ENCODE measurements around the gene SLC4A2.

Gene SLC4A2

DNA sequence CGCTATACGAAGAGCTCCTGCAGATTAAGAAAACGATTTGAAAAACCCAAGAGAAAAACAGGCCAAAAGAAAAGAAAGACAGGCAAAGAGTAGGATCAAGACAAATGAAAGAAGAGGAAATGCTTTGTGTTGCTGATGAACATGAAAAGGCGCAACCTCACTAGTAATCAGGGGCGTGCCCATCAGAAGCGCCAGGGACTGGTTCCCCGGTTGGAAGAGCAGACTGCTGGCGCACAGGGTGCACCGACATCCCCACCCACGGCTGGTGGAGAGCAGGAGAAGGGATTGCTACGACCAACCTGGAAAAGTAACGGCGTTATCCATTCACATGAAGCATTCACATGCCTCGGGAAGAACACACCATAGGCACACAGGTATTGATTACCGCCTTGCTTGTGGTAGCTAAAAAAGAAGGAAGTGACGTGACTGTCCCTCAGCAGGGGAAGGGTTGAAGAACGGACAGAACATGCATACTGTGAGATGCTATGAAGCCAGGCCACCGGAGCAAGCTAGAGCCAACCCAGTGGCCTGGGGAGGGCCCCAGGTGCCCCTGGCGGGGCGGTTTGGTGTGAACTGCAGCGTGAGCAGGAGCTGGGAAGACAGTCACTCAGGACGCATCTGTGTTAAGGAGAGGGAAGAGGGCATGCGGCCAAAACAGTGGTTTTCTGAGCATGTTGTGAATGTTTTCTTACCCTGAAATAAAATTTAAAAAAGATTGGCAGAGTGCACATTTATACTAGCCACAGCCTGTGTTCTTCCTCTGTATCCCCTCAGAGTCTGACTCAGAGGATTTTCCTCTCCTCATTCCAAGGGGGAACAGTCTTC is 45.2 kb downstream of the SLC4A2 start:
- no peaks in the 10 kb centered on the region for H3K9me3 ChIP-seq (ENCODE audit: control insufficient read depth, insufficient read depth, low read length)
- peak overlapping the region; percentile 55 for H3K9ac ChIP-seq (ENCODE audit: low read depth, low read length)
- H3K4me1 ChIP-seq (ENCODE audit: insufficient read depth, low read length), result peaks cover 26% of the 10 kb centered on the region; the same call in 1 of the 2 replicates
- no peaks in the 10 kb centered on the region for H3K36me3 ChIP-seq (ENCODE audit: insufficient read depth, low read length)

DNA sequence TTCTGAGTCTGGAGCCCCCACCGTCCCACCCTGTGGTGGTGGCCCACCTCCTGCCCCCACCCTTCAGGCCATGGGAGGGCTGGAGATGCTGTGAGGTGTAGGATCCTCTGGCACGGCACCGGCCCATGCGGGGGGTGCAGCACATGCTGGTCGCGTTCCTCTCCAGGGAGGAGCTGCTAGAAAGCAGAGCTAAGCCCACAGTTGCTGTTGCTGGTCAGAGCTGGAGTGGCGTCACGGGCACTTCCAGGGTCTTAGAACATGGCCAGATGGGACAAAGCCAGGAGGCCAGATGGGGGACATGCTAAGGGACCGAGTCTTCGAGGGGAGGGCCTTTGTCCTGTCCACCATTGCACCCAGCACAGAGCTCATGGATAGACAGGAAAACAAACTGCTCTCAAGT is 48.5 kb downstream of the SLC4A2 start:
- Histone ChIP-seq H3K36me3 (ENCODE audit: insufficient read depth, low read length) (no peaks in the 10 kb centered on the region), H3K4me1 (ENCODE audit: insufficient read depth, low read length) (peaks cover 21% of the 10 kb centered on the region; the same call in 1 of the 2 replicates), H3K9ac (ENCODE audit: low read depth, low read length) (no peak overlapping the region), H3K9me3 (ENCODE audit: control insufficient read depth, insufficient read depth, low read length) (no peaks in the 10 kb centered on the region)

DNA sequence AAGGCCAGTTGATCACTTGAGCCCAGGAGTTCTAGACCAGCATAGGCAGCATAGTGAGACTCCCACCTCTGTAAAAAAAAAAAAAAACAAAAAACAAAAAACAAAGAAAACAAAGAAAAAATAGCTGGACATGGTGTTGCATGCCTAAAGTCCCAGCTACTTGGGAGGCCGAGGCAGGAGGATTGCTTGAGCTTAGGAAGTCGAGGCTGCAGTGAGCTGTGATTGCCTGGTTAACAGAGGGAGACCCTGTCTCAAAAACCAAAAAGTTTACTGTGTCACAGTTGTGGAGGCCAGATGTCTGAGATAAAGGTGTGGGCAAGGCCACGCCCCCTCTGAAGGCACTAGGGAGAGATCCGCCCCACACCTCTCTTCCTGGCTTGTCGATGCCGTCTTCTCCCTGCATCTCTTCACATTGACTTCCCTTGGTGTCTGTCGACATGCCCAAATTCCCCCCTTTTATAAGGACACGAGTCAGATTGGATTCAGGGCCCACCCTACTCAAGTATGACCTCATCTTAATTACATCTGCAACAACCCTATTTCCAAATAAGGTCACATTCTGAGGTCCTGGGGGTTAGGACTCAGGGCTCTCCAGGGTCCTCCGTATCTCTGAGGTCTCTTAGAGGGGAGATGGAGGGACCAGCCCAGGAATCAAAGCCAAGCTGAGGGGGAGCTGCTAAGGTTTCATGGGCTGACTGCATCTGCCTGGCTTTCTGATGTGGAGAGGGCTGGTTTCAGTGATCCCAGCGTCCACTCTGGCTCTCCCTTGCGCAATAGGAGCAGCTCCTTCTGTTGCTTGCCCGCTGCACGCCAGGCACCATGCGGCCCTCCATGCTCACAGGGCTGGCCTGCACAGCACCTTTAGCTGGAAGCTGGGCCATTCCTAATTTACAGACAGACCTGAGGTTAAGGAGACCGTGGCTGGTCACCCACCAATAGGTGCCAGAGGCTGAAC is 50.0 kb downstream of the SLC4A2 start:
- no peak overlapping the region for H3K9ac ChIP-seq (ENCODE audit: low read depth, low read length)
- H3K9me3 ChIP-seq (ENCODE audit: control insufficient read depth, insufficient read depth, low read length), result no peaks in the 10 kb centered on the region
- peaks cover 21% of the 10 kb centered on the region; the same call in 1 of the 2 replicates for H3K4me1 ChIP-seq (ENCODE audit: insufficient read depth, low read length)
- H3K36me3 ChIP-seq (ENCODE audit: insufficient read depth, low read length), result no peaks in the 10 kb centered on the region

DNA sequence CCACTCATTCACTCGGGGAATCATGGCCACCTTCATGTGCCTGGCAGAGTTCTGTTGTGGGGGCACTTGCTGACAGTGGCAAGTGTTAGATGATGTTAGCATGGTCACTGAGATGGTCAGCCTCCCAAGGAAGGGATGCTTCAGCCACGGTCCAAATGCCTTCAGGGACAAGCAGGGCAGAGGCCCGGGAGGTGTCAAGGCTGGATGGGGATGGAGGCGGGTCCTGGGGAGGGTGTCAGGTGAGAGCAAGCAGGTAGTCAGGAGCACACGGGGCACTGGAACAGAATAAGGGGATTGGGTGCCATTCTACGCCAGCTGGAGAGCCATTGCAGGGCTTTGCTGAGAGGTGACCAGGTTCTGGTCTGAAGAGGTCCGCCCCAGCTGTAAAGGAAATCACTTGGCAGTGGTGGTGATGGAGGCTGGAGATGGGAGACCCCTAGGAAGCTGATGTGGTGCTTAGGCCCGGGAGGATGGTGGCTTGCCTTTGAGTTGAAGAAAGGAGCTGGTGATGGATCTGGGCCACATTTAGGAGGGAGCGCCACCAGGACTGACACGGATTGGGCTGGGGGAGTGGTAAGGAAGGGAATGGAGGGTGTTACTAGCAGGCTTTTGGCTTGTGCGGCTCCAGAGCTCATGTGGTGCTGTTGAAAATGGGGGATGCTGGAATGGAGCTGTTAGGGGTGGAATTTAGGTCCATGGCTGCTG is 51.0 kb downstream of the SLC4A2 start:
- Histone ChIP-seq H3K4me1 (ENCODE audit: insufficient read depth, low read length) (peaks cover 14% of the 10 kb centered on the region; the same call in 1 of the 2 replicates), H3K9ac (ENCODE audit: low read depth, low read length) (no peak overlapping the region), H3K36me3 (ENCODE audit: insufficient read depth, low read length) (no peaks in the 10 kb centered on the region), H3K9me3 (ENCODE audit: control insufficient read depth, insufficient read depth, low read length) (no peaks in the 10 kb centered on the region)

DNA sequence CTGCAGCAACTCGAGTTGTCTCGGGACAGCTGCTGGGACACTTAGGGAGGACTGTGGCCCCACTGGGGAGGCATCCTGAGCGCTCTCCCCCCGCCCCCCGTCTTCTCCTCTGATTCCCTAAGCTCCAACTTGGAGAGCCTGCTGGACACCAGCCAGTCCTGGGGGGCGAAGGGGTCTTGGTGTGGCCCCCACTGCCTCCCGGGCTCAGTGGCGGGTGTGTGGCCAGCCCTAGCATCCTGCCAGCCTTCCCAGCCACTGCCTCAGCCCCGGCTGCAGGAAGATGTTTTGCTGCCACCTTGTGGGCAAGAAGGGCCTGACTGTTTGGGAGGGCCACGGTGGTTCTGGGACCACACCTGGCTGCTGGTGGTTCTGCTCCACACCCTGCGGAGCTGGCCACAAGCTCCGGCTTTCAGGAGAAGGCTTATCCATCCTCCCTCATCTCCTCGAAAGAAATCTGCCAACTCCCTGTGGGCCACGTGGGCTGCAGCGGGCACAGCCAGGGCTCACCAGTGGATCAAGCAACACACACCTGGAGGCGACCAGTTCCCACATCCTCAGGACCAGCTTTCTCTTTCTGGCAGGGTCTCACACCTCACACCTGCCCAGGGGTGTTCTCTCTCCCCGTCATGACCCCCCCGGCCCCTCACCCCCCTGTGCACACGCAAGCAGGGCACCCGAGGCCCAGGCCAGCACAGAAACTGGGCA is 51.7 kb downstream of the SLC4A2 start:
- Histone ChIP-seq H3K4me1 (ENCODE audit: insufficient read depth, low read length) (peaks cover 14% of the 10 kb centered on the region; the same call in 1 of the 2 replicates), H3K9ac (ENCODE audit: low read depth, low read length) (no peak overlapping the region), H3K36me3 (ENCODE audit: insufficient read depth, low read length) (no peaks in the 10 kb centered on the region), H3K9me3 (ENCODE audit: control insufficient read depth, insufficient read depth, low read length) (no peaks in the 10 kb centered on the region)

DNA sequence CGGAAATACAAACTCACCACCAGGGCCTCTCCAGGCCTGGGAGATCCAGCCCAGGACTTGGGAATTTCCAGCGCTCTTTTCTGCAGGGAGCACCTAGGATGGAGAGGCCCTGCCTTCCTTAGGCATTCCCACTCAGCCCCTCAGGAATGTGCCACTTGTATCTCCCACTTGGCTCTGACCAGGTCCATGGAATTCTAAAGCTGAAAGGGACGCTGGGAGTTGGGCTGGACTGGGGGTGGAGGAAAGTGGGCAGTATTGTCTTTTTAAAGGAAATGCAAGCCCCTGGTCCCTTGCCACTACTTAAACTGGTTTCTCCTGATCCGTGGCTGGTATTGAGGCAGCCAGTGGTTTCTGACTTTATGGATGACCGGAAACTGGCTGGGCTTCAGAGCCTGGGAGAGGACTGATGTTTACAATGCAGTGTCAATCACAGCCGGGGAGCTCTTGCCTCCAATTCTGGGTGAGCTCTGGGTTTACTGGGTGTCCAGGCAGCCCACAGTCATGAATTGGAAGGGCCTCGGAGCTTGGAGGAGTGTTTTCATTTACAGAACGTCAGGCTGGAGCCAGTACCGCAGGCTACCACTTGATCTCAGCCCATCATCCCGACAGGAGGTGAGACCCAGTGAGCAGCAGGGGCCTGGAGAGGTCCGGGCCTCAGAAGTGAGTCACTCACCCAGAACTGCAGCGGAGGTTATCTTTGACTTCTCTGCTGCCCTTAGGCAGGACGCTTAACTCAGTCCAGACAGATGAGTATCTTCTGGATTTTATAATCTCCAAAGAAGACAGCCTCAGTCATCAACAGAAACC is 54.2 kb downstream of the SLC4A2 start:
- peaks cover 14% of the 10 kb centered on the region; the same call in 1 of the 2 replicates for H3K4me1 ChIP-seq (ENCODE audit: insufficient read depth, low read length)
- H3K9ac ChIP-seq (ENCODE audit: low read depth, low read length), result no peak overlapping the region
- no peaks in the 10 kb centered on the region for H3K9me3 ChIP-seq (ENCODE audit: control insufficient read depth, insufficient read depth, low read length)
- no peaks in the 10 kb centered on the region for H3K36me3 ChIP-seq (ENCODE audit: insufficient read depth, low read length)

DNA sequence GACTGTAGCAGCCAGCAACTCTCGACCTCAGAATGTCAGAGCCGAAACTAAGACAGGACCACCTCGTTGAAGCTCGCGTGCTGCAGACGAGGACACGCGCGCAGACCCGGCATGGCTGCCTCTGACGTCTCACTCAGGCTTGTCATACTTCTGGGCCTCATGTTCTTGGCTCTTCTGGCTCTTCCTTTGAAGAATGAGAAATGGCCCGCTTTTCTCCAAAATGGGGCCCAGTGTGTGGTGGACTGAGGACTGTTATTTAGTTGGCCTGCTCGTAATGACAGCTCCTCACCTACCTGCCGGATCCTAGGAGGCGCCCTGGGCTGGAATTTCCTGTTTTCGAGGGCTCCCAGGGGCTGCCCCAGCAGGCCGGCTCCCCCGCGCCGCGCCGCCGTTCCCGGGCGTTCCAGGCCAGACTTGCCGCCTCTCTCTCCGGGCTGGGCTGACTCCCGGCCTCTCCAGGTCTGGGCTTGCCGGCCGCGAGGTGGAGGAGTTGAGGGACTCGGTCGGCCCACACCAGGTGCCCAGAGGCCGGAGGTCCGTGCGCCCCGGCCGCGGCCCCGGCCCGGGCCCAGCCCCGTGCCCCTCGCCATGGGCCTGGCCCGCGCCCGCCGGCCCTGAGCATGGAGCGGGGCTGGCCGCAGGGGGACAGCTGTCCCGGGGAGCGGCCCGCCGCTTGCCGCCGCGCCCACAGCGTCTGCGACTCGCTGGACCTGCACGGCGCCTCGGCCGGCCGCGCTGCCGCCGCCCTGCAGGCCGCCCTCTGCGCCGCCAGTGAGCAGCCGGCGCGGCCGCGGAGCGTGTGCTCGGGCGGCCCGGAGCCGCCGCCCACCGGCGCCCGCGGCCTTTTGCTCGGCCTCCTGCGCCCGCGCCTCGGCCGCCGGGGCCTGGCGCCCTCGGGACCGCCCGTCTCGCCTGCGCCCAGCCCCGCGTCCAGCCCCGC is 55.0 kb downstream of the SLC4A2 start:
- Histone ChIP-seq H3K4me1 (ENCODE audit: insufficient read depth, low read length) (peaks cover 14% of the 10 kb centered on the region; the same call in 1 of the 2 replicates), H3K9ac (ENCODE audit: low read depth, low read length) (peak overlapping the region; percentile 34; the same call in 1 of the 2 replicates), H3K36me3 (ENCODE audit: insufficient read depth, low read length) (no peaks in the 10 kb centered on the region), H3K9me3 (ENCODE audit: control insufficient read depth, insufficient read depth, low read length) (no peaks in the 10 kb centered on the region)

DNA sequence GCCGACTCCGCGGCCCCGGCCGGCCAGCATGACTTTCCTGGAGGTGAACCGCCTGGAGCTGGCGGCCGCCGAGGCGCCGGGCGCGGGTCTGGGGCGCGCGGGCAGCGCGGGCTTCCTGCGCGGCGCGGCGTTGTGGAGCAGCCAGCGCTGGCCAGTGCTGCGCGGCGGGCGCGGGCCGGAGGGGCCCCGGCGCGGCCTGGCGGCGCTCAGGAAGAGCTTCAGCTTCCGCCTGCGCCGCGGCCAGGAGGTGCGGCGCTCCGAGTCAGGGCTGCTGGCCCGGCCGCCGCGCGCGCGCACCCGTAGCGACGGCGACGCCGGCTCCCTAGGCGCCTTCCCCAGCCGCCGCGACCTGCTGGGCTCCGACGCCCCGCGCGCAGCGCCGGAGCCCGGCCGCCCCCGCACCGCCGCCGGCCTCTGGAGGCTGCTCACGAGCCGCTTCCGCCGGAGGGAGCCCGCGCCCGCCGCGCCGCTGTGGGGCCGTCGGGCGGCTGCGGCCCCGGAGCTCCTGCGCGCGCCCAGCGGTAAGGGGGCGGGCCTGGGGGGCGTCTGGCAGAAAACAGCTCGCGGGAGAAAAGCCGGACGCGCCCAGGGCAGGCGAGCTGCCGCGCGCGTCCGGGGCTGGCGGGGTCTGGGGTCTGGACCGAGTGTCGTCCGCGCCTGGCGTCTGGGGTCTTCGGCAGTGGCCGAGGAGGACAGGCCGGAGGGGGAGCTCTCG is 55.9 kb downstream of the SLC4A2 start:
- H3K9me3 ChIP-seq (ENCODE audit: control insufficient read depth, insufficient read depth, low read length), result no peaks in the 10 kb centered on the region
- no peaks in the 10 kb centered on the region for H3K36me3 ChIP-seq (ENCODE audit: insufficient read depth, low read length)
- peak overlapping the region; percentile 34 for H3K9ac ChIP-seq (ENCODE audit: low read depth, low read length)
- peaks cover 14% of the 10 kb centered on the region; the same call in 1 of the 2 replicates for H3K4me1 ChIP-seq (ENCODE audit: insufficient read depth, low read length)

DNA sequence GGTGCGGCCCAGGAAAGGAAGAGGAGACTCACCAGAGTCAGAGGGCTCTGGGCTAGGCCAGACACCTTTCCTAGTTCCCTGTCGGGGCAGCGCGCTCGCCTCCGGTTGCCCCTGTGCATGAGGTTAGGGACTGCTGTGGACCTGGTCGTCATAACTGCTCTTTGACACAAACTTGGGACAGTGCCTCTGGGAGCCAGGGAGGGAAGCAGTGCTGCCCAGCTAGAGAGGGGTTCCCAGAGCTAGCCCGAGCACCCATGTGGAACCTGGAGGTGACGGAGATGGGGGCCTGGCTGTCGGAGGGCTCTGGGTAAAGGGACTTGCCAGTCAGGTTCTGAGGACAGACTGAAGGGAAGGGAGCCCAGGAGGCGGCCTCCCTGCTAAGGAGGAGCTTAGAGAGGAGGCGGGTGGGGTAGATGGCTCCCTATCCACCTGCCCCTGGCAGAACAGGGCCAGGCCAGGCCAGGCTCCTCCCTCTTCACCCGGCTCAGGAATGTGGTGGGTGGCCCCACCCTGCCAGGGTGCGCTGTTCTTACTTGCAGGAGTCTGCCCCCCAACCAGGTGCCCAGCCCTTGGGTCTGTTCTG is 56.5 kb downstream of the SLC4A2 start:
- Histone ChIP-seq H3K36me3 (ENCODE audit: insufficient read depth, low read length) (no peaks in the 10 kb centered on the region), H3K4me1 (ENCODE audit: insufficient read depth, low read length) (peaks cover 14% of the 10 kb centered on the region; the same call in 1 of the 2 replicates), H3K9me3 (ENCODE audit: control insufficient read depth, insufficient read depth, low read length) (no peaks in the 10 kb centered on the region), H3K9ac (ENCODE audit: low read depth, low read length) (peak overlapping the region; percentile 34; the same call in 1 of the 2 replicates)

DNA sequence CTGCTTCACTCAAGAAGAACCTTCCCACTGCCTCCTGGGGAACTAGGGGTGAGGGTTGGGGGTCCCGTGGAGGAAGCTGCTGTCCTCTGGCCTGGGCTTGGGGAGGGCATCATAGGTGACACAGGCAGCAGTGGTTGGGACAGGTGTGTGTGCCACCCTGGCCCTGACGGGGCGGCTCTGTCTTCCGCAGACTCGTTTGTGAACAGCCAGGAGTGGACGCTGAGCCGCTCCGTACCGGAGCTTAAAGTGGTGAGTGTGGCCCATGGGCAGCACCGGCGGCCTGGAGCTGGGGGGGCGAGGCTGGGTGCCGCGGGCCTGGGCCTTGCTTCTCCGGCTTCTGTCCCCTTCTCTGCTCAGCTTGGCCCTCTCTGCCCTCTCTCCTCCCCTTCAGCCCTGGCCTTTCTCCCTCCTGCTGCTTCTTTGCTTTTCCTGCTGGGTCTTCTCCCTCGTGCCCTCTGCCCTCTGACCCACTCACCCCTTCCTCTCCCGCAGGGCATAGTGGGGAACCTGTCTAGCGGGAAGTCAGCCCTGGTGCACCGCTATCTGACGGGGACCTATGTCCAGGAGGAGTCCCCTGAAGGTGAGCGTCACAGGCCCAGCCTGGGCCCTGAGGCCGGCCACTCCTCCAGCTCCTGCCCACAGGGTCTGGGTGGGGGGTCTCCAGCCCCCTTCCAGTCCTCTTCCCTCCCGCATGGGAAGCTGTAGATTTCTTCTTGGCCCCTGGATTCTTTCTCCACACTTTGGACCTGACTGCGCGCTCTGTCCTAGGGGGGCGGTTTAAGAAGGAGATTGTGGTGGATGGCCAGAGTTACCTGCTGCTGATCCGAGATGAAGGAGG is 57.4 kb downstream of the SLC4A2 start:
- no peaks in the 10 kb centered on the region for H3K9me3 ChIP-seq (ENCODE audit: control insufficient read depth, insufficient read depth, low read length)
- no peaks in the 10 kb centered on the region for H3K36me3 ChIP-seq (ENCODE audit: insufficient read depth, low read length)
- no peak overlapping the region for H3K9ac ChIP-seq (ENCODE audit: low read depth, low read length)
- peaks cover 14% of the 10 kb centered on the region; the same call in 1 of the 2 replicates for H3K4me1 ChIP-seq (ENCODE audit: insufficient read depth, low read length)

DNA sequence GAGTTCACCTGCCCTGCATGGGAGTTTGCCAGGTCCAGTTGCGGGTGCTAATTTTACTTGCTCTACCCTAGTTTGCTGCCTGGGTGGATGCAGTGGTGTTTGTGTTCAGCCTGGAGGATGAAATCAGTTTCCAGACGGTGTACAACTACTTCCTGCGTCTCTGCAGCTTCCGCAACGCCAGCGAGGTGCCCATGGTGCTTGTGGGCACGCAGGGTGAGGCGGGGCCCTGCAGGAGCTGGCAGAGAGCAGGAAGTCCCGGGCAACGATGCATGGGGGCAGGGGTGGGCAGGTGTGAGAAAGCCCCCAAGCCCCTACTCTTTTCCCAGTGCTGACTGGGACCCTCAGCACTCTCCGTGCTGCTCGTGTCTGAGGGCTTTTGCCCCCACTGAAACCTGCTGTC is 58.2 kb downstream of the SLC4A2 start:
- H3K4me1 ChIP-seq (ENCODE audit: insufficient read depth, low read length), result peaks cover 14% of the 10 kb centered on the region; the same call in 1 of the 2 replicates
- no peak overlapping the region for H3K9ac ChIP-seq (ENCODE audit: low read depth, low read length)
- no peaks in the 10 kb centered on the region for H3K9me3 ChIP-seq (ENCODE audit: control insufficient read depth, insufficient read depth, low read length)
- no peaks in the 10 kb centered on the region for H3K36me3 ChIP-seq (ENCODE audit: insufficient read depth, low read length)
